ENCODE measurements around the gene AXIN1. TPM values are rescaled to one million over a fixed set of nuclear protein-coding genes. Genes with fewer than 3 reads are reported as not detected.

The AXIN1 gene
- total RNA-seq, 1 experiment from 2014 or later, result 43.7 TPM

DNA sequence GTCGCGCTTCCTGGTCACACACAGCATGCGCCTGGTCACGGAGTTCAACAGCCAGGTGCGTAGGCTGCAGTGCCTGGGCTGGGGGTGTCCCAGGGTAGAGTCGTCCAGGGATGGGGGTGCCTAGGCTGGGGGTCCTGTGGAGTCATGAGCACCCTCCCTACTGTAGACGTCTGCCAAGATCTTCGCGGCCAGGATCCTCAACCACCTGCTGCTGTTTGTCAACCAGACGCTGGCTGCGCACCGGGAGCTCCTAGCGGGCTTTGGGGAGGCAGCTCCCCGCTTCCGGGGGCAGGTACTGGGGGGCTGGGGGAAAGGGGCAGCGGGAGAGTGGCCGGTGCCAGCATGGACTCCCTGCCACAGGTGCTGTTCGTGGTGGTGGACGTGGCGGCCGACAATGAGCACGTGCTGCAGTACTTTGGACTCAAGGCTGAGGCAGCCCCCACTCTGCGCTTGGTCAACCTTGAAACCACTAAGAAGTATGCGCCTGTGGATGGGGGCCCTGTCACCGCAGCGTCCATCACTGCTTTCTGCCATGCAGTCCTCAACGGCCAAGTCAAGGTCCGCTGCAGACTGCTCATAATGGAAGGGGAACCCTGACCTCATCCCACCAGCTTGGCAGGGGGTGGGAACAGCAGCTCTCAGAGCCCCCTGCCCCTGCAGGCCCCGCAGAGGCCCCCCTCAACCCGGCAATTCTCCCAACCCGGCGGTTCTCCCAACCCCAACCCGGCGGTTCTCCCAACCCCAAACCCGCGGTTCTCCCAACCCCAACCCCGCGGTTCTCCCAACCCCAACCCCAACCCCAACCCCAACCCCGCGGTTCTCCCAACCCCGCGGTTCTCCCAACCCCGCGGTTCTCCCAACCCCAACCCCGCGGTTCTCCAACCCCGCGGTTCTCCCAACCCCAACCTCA lies 67.1 kb downstream of the AXIN1 start:
- TF ChIP-seq, protein P1, sequence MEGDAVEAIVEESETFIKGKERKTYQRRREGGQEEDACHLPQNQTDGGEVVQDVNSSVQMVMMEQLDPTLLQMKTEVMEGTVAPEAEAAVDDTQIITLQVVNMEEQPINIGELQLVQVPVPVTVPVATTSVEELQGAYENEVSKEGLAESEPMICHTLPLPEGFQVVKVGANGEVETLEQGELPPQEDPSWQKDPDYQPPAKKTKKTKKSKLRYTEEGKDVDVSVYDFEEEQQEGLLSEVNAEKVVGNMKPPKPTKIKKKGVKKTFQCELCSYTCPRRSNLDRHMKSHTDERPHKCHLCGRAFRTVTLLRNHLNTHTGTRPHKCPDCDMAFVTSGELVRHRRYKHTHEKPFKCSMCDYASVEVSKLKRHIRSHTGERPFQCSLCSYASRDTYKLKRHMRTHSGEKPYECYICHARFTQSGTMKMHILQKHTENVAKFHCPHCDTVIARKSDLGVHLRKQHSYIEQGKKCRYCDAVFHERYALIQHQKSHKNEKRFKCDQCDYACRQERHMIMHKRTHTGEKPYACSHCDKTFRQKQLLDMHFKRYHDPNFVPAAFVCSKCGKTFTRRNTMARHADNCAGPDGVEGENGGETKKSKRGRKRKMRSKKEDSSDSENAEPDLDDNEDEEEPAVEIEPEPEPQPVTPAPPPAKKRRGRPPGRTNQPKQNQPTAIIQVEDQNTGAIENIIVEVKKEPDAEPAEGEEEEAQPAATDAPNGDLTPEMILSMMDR (IDR thresholded peaks at IDR 0.05; ENCODE audit: unreplicated experiment), result no peak
- Mint-ChIP-seq H3K4me1 (ENCODE audit: insufficient read depth, unreplicated experiment) (no peaks in the 10 kb centered on the region), H3K36me3 (ENCODE audit: insufficient read depth, unreplicated experiment) (peaks cover 9% of the 10 kb centered on the region), H3K9me3 (ENCODE audit: unreplicated experiment) (no peaks in the 10 kb centered on the region), H3K4me3 (ENCODE audit: unreplicated experiment) (no peak overlapping the region), H3K27me3 (ENCODE audit: insufficient read depth, unreplicated experiment) (no peaks in the 10 kb centered on the region), H3K27ac (ENCODE audit: low read depth, unreplicated experiment) (no peak overlapping the region)
- no peak for DNase-seq (ENCODE audit: unreplicated experiment)
- intact Hi-C loops (cut with micrococcal nuclease), result no loop called here
- CTCF ChIA-PET, result no interaction called here
- POLR2A ChIA-PET, result no interaction called here
- no TSS peak for BruUV-seq (replicated peaks)

DNA sequence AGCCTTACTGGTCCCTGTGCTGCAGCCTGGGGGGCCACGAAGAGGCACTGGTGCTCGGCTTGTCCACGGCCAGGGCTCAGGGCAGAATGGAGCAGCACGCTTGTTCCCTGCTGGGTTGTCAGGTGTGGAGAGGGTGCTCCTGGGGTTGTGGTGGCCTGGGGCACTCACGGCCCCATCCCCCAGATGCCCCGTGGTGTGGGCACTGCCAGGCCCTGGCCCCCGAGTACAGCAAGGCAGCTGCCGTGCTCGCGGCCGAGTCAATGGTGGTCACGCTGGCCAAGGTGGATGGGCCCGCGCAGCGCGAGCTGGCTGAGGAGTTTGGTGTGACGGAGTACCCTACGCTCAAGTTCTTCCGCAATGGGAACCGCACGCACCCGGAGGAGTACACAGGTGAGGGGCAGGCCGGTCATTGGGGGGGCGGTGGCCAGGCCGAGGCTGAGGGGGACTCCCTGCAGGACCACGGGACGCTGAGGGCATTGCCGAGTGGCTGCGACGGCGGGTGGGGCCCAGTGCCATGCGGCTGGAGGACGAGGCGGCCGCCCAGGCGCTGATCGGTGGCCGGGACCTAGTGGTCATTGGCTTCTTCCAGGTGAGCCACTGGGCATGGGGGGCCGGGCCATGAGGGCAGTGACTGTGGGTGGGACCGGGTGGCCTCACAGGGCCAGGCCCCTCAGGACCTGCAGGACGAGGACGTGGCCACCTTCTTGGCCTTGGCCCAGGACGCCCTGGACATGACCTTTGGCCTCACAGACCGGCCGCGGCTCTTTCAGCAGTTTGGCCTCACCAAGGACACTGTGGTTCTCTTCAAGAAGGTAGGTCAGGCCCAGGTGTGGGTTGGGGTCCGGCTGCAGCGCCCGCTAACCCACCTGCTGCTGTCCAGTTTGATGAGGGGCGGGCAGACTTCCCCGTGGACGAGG lies 68.1 kb downstream of the AXIN1 start:
- intact Hi-C loops (cut with micrococcal nuclease), result no loop called here
- DNase-seq (ENCODE audit: unreplicated experiment), result no peak
- no peak overlapping the region for H3K27ac Mint-ChIP-seq (ENCODE audit: low read depth, unreplicated experiment)
- no TSS peak for BruUV-seq (replicated peaks)
- peaks cover 1% of the 10 kb centered on the region for H3K36me3 Mint-ChIP-seq (ENCODE audit: insufficient read depth, unreplicated experiment)
- no peaks in the 10 kb centered on the region for H3K27me3 Mint-ChIP-seq (ENCODE audit: insufficient read depth, unreplicated experiment)
- H3K9me3 Mint-ChIP-seq (ENCODE audit: unreplicated experiment), result no peaks in the 10 kb centered on the region
- ChIA-PET POLR2A (no interaction called here), CTCF (no interaction called here)
- TF ChIP-seq, protein P1 (IDR thresholded peaks at IDR 0.05; ENCODE audit: unreplicated experiment), result no peak
- no peaks in the 10 kb centered on the region for H3K4me1 Mint-ChIP-seq (ENCODE audit: insufficient read depth, unreplicated experiment)
- no peak overlapping the region for H3K4me3 Mint-ChIP-seq (ENCODE audit: unreplicated experiment)

DNA sequence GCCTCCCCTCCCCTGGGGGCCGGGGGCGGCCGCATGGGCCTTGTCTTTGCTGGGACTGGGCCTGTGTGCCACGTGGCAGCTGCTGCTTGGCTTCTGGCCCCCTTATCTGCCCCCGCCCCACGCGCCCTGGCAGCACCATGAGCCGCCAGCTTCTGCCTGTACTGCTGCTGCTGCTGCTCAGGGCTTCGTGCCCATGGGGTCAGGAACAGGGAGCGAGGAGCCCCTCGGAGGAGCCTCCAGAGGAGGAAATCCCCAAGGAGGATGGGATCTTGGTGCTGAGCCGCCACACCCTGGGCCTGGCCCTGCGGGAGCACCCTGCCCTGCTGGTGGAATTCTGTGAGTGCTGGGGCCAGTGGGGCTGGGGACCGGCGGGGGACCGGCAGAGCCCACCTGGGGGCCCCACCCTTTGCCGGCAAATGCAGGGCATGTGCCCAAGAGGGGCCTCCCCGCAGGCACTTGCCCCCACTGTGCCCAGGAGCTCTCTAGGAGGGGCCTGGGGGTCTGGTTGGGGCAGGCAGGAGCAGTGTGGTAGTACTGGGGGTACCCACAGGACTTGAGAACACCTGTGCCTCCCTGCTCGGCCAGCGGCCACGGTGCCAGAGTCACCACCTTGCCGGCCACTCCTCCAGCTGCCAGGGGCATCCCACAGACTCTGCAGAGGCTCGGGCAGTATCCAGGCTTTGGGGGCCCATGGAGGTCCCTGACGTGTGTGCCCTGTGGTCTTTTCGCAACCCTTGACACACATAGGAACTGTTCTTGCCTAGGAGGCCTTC lies 69.3 kb downstream of the AXIN1 start, which contains the start of gene PDIA2:
Gene PDIA2 (plus strand): TSS at position 132 of the 773 bp plus-strand sequence. CDS start 6 bp downstream, at position 138.
- no peaks in the 10 kb centered on the region for H3K27me3 Mint-ChIP-seq (ENCODE audit: insufficient read depth, unreplicated experiment)

More for the DNA sequence above, 69.3 kb downstream of the AXIN1 start, which contains the start of gene PDIA2:
- BruUV-seq (replicated peaks), result no TSS peak
- no peak within 1 kb of the TSS for H3K27ac Mint-ChIP-seq (ENCODE audit: low read depth, unreplicated experiment)
- H3K4me3 Mint-ChIP-seq (ENCODE audit: unreplicated experiment), result no peak within 1 kb of the TSS
- peaks cover 4% of the 10 kb centered on the region for H3K4me1 Mint-ChIP-seq (ENCODE audit: insufficient read depth, unreplicated experiment)
- TF ChIP-seq, protein P1 (IDR thresholded peaks at IDR 0.05; ENCODE audit: unreplicated experiment), result no peak
- CTCF ChIA-PET, result no interaction called here
- H3K9me3 Mint-ChIP-seq (ENCODE audit: unreplicated experiment), result no peaks in the 10 kb centered on the region
- intact Hi-C loops (cut with micrococcal nuclease), result no loop called here
- H3K36me3 Mint-ChIP-seq (ENCODE audit: insufficient read depth, unreplicated experiment), result no peaks in the 10 kb centered on the region
- no peak for DNase-seq (ENCODE audit: unreplicated experiment)
- POLR2A ChIA-PET, result no interaction called here
